ENCODE results near the gene GNAO1. TPM values are rescaled to one million over a fixed set of nuclear protein-coding genes. Genes with fewer than 3 reads are reported as not detected.
A peak's percentile ranks its signal among the peaks of the same experiment; 100 is the strongest.

GNAO1 gene
- total and polyA plus RNA-seq, 2 of the 13 experiments (the other 11 are each of a cell fraction or from before 2014, with no cell fraction given): not detected

DNA sequence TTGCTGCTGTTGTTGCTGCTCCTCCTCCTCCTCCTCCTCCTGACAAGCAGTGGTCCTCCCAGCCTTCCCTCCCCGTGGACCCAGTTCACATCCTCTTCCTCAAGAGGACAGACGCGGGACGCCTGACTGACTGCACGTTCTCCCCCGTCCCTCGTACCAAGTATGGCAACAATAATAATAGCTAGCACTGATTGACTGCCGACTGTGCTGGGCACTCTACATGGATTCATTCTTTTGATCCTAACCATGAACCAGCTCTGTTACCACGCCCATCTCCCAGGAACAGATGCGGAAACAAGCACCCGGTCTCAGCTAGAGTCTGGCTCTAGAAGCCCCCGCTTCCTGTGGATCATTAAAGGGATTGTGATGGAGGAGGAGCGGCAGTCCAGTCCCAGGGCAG lies 78.0 kb downstream of the GNAO1 start:
- no TSS peak for BruUV-seq (replicated peaks)
- intact Hi-C loops (cut with micrococcal nuclease; ENCODE audit: unreplicated experiment): no loop called here

DNA sequence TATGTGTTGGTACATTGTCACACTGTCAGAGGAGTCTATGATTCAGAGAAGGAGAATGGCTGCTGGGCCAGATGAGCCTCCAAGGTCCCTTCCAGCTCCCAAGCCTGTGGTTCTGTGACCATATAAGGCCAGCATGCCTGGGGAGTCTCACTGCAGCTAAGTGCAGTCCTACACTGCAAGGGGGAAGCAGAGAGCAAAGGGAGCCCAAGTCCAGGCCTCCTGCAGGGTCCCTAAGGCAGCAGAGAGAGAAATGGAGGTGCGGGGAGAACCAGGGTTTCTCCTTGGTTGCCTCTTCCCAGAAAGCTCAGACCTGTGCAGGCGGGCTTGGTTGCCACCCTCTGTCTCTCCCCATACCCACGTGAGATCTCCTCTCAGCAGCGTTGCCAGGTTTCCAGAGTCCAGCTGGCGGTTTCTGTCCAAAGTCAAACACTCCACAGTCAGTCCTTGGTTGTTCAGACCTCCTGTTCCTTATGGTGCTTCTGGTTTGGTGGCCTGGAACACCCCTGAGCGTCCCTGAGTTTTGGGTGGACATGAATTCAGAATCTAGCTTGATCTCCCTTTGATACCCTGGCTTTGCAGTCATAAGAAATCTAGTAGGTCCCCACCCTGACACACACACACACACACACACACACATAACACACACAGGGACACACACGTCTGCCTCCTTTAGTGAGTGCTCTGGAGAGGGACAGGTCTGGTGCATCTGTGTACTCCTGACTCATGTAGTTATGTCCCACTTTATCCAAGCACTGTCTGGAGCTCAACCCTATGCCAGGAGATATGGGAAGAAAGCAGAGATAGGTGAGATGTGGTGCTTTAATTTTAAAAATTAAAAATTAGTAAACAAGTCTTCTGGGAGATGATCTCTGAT lies 78.8 kb downstream of the GNAO1 start:
- intact Hi-C loops (cut with micrococcal nuclease; ENCODE audit: unreplicated experiment): no loop called here
- H3K9ac ChIP-seq (ENCODE audit: insufficient read depth, low read depth, low read length): no peak overlapping the region
- BruUV-seq (replicated peaks): no TSS peak
- peak; percentile 52 for DNase-seq (ENCODE audit: low spot score)
- in situ Hi-C loops (cut with HindIII; ENCODE audit: extremely low pct_ligation_motif_present, low pct_unique_long_range_greater_than_20kb): loop anchor here (10.0 kb wide), 1 partner anchor 225 kb away; no protein-coding TSS in a partner anchor
- H3K4me3 ChIP-seq (replicated peaks in 1 of 3; ENCODE audit: insufficient read depth in 1 of 3, low read depth in 2 of 3, low read length in 3 of 3): no peak overlapping the region
- peak; percentile 97 for ATAC-seq
- H2AFZ ChIP-seq (ENCODE audit: low read length): no peak overlapping the region
- peaks cover 12% of the 10 kb centered on the region for H3K4me1 ChIP-seq (ENCODE audit: insufficient read depth, low read length)
- FAIRE-seq: no peak
- ChIA-PET POLR2A (interaction anchor here (0.7 kb wide), 1 partner anchor 221 kb away, joined by 3 read pairs; no protein-coding TSS in a partner anchor), CTCF (ENCODE audit: low intra/inter-chr PET ratio, low total read pairs) (no interaction called here)
- peaks cover 2 to 9% of the 10 kb centered on the region in 2 experiments; a peak in 3 of 5 replicates for H3K27me3 ChIP-seq (ENCODE audit: control insufficient read depth in 1 of 2, insufficient read depth in 2 of 2, low read length in 2 of 2)
- 0% methylated on average over 2 of the region's 7 CpGs for WGBS (ENCODE audit: low lambda C conversion rate)
- H3K27ac ChIP-seq (ENCODE audit: extremely low read length, insufficient read depth, low read length): no peak overlapping the region
- no peaks in the 10 kb centered on the region for H3K9me3 ChIP-seq (ENCODE audit: low read length)
- no peaks in the 10 kb centered on the region for H3K79me2 ChIP-seq (ENCODE audit: insufficient read depth, low read length)
- no peaks in the 10 kb centered on the region for H3K36me3 ChIP-seq (replicated peaks in 1 of 2; ENCODE audit: control insufficient read depth in 1 of 2, insufficient read depth in 2 of 2, low read length in 2 of 2)
- no peak overlapping the region for H3K4me2 ChIP-seq (ENCODE audit: low read depth, low read length)
- H4K20me1 ChIP-seq (ENCODE audit: insufficient read depth, low read length): no peaks in the 10 kb centered on the region
- TF ChIP-seq SMC3 (IDR thresholded peaks at IDR 0.05; ENCODE audit: low read length) (0 out of 2 replicates have a peak, but pooled peaks have one; percentile 7), MTF1 (CRISPR knock-in tag; IDR thresholded peaks at IDR 0.05) (no peak), NBN (conservative IDR thresholded peaks at IDR 0.05) (no peak), GLI4 (CRISPR knock-in tag; IDR thresholded peaks at IDR 0.05; ENCODE audit: borderline replicate concordance) (no peak), RBM22 (optimal IDR thresholded peaks at IDR 0.05; ENCODE audit: low read length) (no peak), AHR (CRISPR knock-in tag; IDR thresholded peaks at IDR 0.05) (no peak)
- TF ChIP-seq, protein P1, sequence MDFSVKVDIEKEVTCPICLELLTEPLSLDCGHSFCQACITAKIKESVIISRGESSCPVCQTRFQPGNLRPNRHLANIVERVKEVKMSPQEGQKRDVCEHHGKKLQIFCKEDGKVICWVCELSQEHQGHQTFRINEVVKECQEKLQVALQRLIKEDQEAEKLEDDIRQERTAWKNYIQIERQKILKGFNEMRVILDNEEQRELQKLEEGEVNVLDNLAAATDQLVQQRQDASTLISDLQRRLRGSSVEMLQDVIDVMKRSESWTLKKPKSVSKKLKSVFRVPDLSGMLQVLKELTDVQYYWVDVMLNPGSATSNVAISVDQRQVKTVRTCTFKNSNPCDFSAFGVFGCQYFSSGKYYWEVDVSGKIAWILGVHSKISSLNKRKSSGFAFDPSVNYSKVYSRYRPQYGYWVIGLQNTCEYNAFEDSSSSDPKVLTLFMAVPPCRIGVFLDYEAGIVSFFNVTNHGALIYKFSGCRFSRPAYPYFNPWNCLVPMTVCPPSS (IDR thresholded peaks at IDR 0.05): no peak
- TF ChIP-seq, protein P2, sequence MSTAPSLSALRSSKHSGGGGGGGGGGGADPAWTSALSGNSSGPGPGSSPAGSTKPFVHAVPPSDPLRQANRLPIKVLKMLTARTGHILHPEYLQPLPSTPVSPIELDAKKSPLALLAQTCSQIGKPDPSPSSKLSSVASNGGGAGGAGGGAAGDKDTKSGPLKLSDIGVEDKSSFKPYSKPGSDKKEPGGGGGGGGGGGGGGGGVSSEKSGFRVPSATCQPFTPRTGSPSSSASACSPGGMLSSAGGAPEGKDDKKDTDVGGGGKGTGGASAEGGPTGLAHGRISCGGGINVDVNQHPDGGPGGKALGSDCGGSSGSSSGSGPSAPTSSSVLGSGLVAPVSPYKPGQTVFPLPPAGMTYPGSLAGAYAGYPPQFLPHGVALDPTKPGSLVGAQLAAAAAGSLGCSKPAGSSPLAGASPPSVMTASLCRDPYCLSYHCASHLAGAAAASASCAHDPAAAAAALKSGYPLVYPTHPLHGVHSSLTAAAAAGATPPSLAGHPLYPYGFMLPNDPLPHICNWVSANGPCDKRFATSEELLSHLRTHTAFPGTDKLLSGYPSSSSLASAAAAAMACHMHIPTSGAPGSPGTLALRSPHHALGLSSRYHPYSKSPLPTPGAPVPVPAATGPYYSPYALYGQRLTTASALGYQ (CRISPR knock-in tag; IDR thresholded peaks at IDR 0.05): no peak

More for the DNA sequence above, 78.0 kb downstream of the GNAO1 start:
- CTCF ChIA-PET (ENCODE audit: low intra/inter-chr PET ratio, low total read pairs): no interaction called here
- Histone ChIP-seq H3K4me3 (replicated peaks in 1 of 3; ENCODE audit: insufficient read depth in 1 of 3, low read depth in 2 of 3, low read length in 3 of 3) (no peak overlapping the region), H3K9me3 (ENCODE audit: low read length) (no peaks in the 10 kb centered on the region), H3K4me2 (ENCODE audit: low read depth, low read length) (no peak overlapping the region), H3K27ac (ENCODE audit: extremely low read length, insufficient read depth, low read length) (no peak overlapping the region), H3K9ac (ENCODE audit: insufficient read depth, low read depth, low read length) (no peak overlapping the region), H3K79me2 (ENCODE audit: insufficient read depth, low read length) (no peaks in the 10 kb centered on the region), H3K27me3 (ENCODE audit: control insufficient read depth in 1 of 2, insufficient read depth in 2 of 2, low read length in 2 of 2) (peaks cover 2 to 9% of the 10 kb centered on the region in 2 experiments; a peak in 3 of 5 replicates), H2AFZ (ENCODE audit: low read length) (no peak overlapping the region), H4K20me1 (ENCODE audit: insufficient read depth, low read length) (no peaks in the 10 kb centered on the region), H3K4me1 (ENCODE audit: insufficient read depth, low read length) (peaks cover 20% of the 10 kb centered on the region), H3K36me3 (replicated peaks in 1 of 2; ENCODE audit: control insufficient read depth in 1 of 2, insufficient read depth in 2 of 2, low read length in 2 of 2) (no peaks in the 10 kb centered on the region)
- no peak for TF ChIP-seq RBM39 (IDR thresholded peaks at IDR 0.05; ENCODE audit: low read depth, low read length, poor library complexity, severe bottlenecking)
- DNase-seq (ENCODE audit: low spot score): no peak
- no peak for FAIRE-seq
- WGBS (ENCODE audit: low lambda C conversion rate): 60% methylated on average over 13 of the region's 13 CpGs
- in situ Hi-C loops (cut with HindIII; ENCODE audit: extremely low pct_ligation_motif_present, low pct_unique_long_range_greater_than_20kb): no loop called here
- POLR2A ChIA-PET: no interaction called here
- no peak for ATAC-seq

Measured in HepG2 (cell line).